AG08395 (cell line): ENCODE data around the gene TMC5.
"Not testable (repeated sequence)": the region's sequence is repeated elsewhere in the genome, so short reads cannot be mapped to it uniquely, and the experiment has no call there.

Experiments
- DNase-seq: peaks from one replicate; pipeline ENCODE4 v3.0.0; 2012; ENCODE audit warnings: mixed read lengths, low spot score

TMC5 gene

GRCh38 chr16:19400711-19401110 is 17.0 kb upstream of the TMC5 start:
- no peak for DNase-seq

- DNase-seq, result no peak
Measured at GRCh38 chr16:19406891-19407491, 10.7 kb upstream of the TMC5 start.

GRCh38 chr16:19410435-19411171 is 7.1 kb upstream of the TMC5 start:
- DNase-seq, result peak; percentile 21

- no peak for DNase-seq
Measured at GRCh38 chr16:19411298-19411697, 6.4 kb upstream of the TMC5 start.

- DNase-seq, result not testable (repeated sequence)
Measured at GRCh38 chr16:19412055-19412454, 5.6 kb upstream of the TMC5 start.

GRCh38 chr16:19415461-19415860 is 2.2 kb upstream of the TMC5 start:
- DNase-seq, result no peak

GRCh38 chr16:19415918-19416317 is 1.8 kb upstream of the TMC5 start:
- no peak for DNase-seq

- no peak for DNase-seq
Measured at GRCh38 chr16:19418200-19418599, 517 bp downstream of the TMC5 start.

- DNase-seq, result no peak
Measured at GRCh38 chr16:19419698-19420075, 2.0 kb downstream of the TMC5 start.

GRCh38 chr16:19424478-19424877 is 6.8 kb downstream of the TMC5 start:
- DNase-seq, result no peak

GRCh38 chr16:19430345-19430744 is 12.7 kb downstream of the TMC5 start:
- DNase-seq, result no peak

- DNase-seq, result no peak
Measured at GRCh38 chr16:19431636-19432340, 14.1 kb downstream of the TMC5 start.

GRCh38 chr16:19432429-19432828 is 14.7 kb downstream of the TMC5 start:
- no peak for DNase-seq

GRCh38 chr16:19434584-19434983 is 16.9 kb downstream of the TMC5 start:
- no peak for DNase-seq

- no peak for DNase-seq
Measured at GRCh38 chr16:19436540-19436939, 18.9 kb downstream of the TMC5 start.

- no peak for DNase-seq
Measured at GRCh38 chr16:19437280-19437679, 19.6 kb downstream of the TMC5 start.

GRCh38 chr16:19438739-19439138 is 21.1 kb downstream of the TMC5 start:
- DNase-seq, result no peak

GRCh38 chr16:19439483-19439882 is 21.8 kb downstream of the TMC5 start:
- no peak for DNase-seq

- no peak for DNase-seq
Measured at GRCh38 chr16:19443659-19444058, 26.0 kb downstream of the TMC5 start.

GRCh38 chr16:19446300-19446846 is 28.7 kb downstream of the TMC5 start:
- no peak for DNase-seq

GRCh38 chr16:19446886-19447285 is 29.2 kb downstream of the TMC5 start:
- DNase-seq, result no peak

- no peak for DNase-seq
Measured at GRCh38 chr16:19450186-19450585, 32.5 kb downstream of the TMC5 start.
